BJ (cell line): ENCODE measurements around the gene AGA. TPM values are rescaled to one million over a fixed set of nuclear protein-coding genes. Genes with fewer than 3 reads are reported as not detected.

ENCODE experiments used
- CTCF ChIA-PET: fragments of 350-600 bp; formaldehyde crosslinking; extraction: SDS; loops from one replicate; lab custom pipeline; 2021; ENCODE audit warnings: antibody characterized with exemption, inconsistent platforms; lab: Yijun Ruan, JAX
- POLR2A ChIA-PET: fragments of 300-600 bp; sonication (Branson Sonifier 250); formaldehyde crosslinking; extraction: SDS; loops from one replicate; lab custom pipeline; 2021; ENCODE audit warnings: antibody characterized with exemption; lab: Charles Lee
- DNase-seq: peaks from one replicate; pipeline ENCODE4 v3.0.0-alpha.2; 2011; ENCODE audit warnings: low read depth
- H3K27me3 ChIP-seq: 2 replicates; pipeline ENCODE4 v1.6.0; 2011; ENCODE audit warnings: low read length; ENCODE audit not compliant: control insufficient read depth, insufficient read depth
- H3K36me3 ChIP-seq: 2 replicates; pipeline ENCODE4 v1.5.1; 2011; ENCODE audit warnings: low read length; ENCODE audit not compliant: control insufficient read depth, insufficient read depth
- H3K4me3 ChIP-seq: 2 replicates; pipeline ENCODE4 v1.5.1; 2011; ENCODE audit warnings: low read depth, mild to moderate bottlenecking, control low read depth, low read length
- CTCF ChIP-seq: IDR thresholded peaks from 2 replicates; pipeline ENCODE4 v1.5.1; 2011; ENCODE audit warnings: low read depth, mild to moderate bottlenecking, control low read depth, inconsistent platforms, low read length, moderate library complexity; ENCODE audit not compliant: insufficient read depth
- polyA plus RNA-seq: library from polyadenylated mRNA; depleted of rRNA; stranded (reverse); fragments of >200 nt; gene quantifications from 2 replicates; pipeline ENCODE4 v1.2.3, GENCODE V29; 2011

AGA gene
- polyA plus RNA-seq, 1 experiment: 102 TPM

- TF ChIP-seq CTCF: no peak
- POLR2A ChIA-PET: interaction anchor here (0.6 kb wide), 1 partner anchor 171 kb away, joined by 3 read pairs; the partner anchor contains the start of gene NEIL3
Measured at GRCh38 chr4:177480795-177481194, 38.6 kb upstream of the AGA start.

GRCh38 chr4:177479063-177479462 is 36.8 kb upstream of the AGA start:
- POLR2A ChIA-PET: interaction anchor here (0.6 kb wide), 1 partner anchor 15 kb away, joined by 4 read pairs; no protein-coding TSS in a partner anchor
- no peaks in the 10 kb centered on the region for H3K36me3 ChIP-seq
- H3K4me3 ChIP-seq: no peak overlapping the region
- no peak for TF ChIP-seq CTCF
- no peaks in the 10 kb centered on the region for H3K27me3 ChIP-seq
- no peak for DNase-seq
- CTCF ChIA-PET: interaction anchor here (1.0 kb wide), 1 partner anchor 14 kb away, joined by 3 read pairs; no protein-coding TSS in a partner anchor

More at GRCh38 chr4:177480795-177481194, 38.6 kb upstream of the AGA start:
- no peak for DNase-seq
- H3K36me3 ChIP-seq: no peaks in the 10 kb centered on the region
- CTCF ChIA-PET: no interaction called here
- no peak overlapping the region for H3K4me3 ChIP-seq
- H3K27me3 ChIP-seq: no peaks in the 10 kb centered on the region

- POLR2A ChIA-PET: no interaction called here
- no peak for DNase-seq
Measured at GRCh38 chr4:177478496-177478895, 36.3 kb upstream of the AGA start.

GRCh38 chr4:177473991-177474390 is 31.8 kb upstream of the AGA start:
- no peaks in the 10 kb centered on the region for H3K27me3 ChIP-seq
- no peak for TF ChIP-seq CTCF
- ChIA-PET POLR2A (interaction anchor here (0.6 to 0.8 kb wide), 2 partner anchors 9 to 31 kb away, joined by 4 read pairs; no protein-coding TSS in a partner anchor), CTCF (interaction anchor here (1.7 kb wide), 1 partner anchor 11 kb away, joined by 4 read pairs; no protein-coding TSS in a partner anchor)
- H3K4me3 ChIP-seq: no peak overlapping the region
- no peaks in the 10 kb centered on the region for H3K36me3 ChIP-seq
- DNase-seq: no peak

More at GRCh38 chr4:177478496-177478895, 36.3 kb upstream of the AGA start:
- Histone ChIP-seq H3K4me3 (no peak overlapping the region), H3K27me3 (no peaks in the 10 kb centered on the region), H3K36me3 (no peaks in the 10 kb centered on the region)
- CTCF ChIA-PET: interaction anchor here (1.0 kb wide), 1 partner anchor 13 kb away, joined by 3 read pairs; no protein-coding TSS in a partner anchor
- no peak for TF ChIP-seq CTCF

- TF ChIP-seq CTCF: no peak
- no peaks in the 10 kb centered on the region for H3K36me3 ChIP-seq
- no peak overlapping the region for H3K4me3 ChIP-seq
- POLR2A ChIA-PET: interaction anchor here (0.6 kb wide), 1 partner anchor 15 kb away, joined by 4 read pairs; no protein-coding TSS in a partner anchor
- no peaks in the 10 kb centered on the region for H3K27me3 ChIP-seq
- DNase-seq: no peak
- CTCF ChIA-PET: interaction anchor here (0.8 to 1.4 kb wide), 2 partner anchors 12 to 18 kb away, joined by 3 read pairs; no protein-coding TSS in a partner anchor
Measured at GRCh38 chr4:177464026-177464425, 21.8 kb upstream of the AGA start.
